Fibroblast of skin of left biceps (primary cell): ENCODE data around the gene AMN1.
"Not testable (repeated sequence)": the region's sequence is repeated elsewhere in the genome, so short reads cannot be mapped to it uniquely, and the experiment has no call there.

Experiments
- DNase-seq, 2 experiments: peaks; one replicate each; pipeline ENCODE4 v3.0.0-alpha.2; 2013; ENCODE audit warnings: low read depth in 2 of 2

The AMN1 gene

GRCh38 chr12:31685801-31686200 lies 43.0 kb downstream of the AMN1 start:
- DNase-seq = no peak

GRCh38 chr12:31682136-31682962 lies 46.5 kb downstream of the AMN1 start:
- DNase-seq = peak; percentile 36 to 42

GRCh38 chr12:31672521-31672920 lies 56.3 kb downstream of the AMN1 start:
- DNase-seq = no peak

GRCh38 chr12:31669582-31669981 lies 59.2 kb downstream of the AMN1 start:
- not testable (repeated sequence) for DNase-seq

- no peak for DNase-seq
Measured at GRCh38 chr12:31669020-31669419, 59.8 kb downstream of the AMN1 start.

- DNase-seq = no peak
Measured at GRCh38 chr12:31664038-31664437, 64.8 kb downstream of the AMN1 start.

GRCh38 chr12:31663576-31663975 lies 65.2 kb downstream of the AMN1 start:
- DNase-seq = no peak

GRCh38 chr12:31662176-31662849 lies 66.5 kb downstream of the AMN1 start:
- DNase-seq = no peak

GRCh38 chr12:31659087-31659942 lies 69.5 kb downstream of the AMN1 start, which contains the start of gene ETFBKMT:
ETFBKMT (plus strand) TSS chr12:31659688; CDS start chr12:31661954, 2,266 bp downstream.
- peak; percentile 38 to 41 for DNase-seq

- no peak for DNase-seq
Measured at GRCh38 chr12:31658471-31659086, 70.2 kb downstream of the AMN1 start.

- no peak for DNase-seq
Measured at GRCh38 chr12:31655792-31656191, 73.0 kb downstream of the AMN1 start.

GRCh38 chr12:31655208-31655607 lies 73.6 kb downstream of the AMN1 start:
- DNase-seq = no peak

GRCh38 chr12:31651893-31652521 lies 76.8 kb downstream of the AMN1 start:
- DNase-seq = no peak

- no peak for DNase-seq
Measured at GRCh38 chr12:31650918-31651317, 77.9 kb downstream of the AMN1 start.

GRCh38 chr12:31647086-31647491 lies 81.7 kb downstream of the AMN1 start:
- DNase-seq = no peak

GRCh38 chr12:31645924-31646323 lies 82.9 kb downstream of the AMN1 start:
- no peak for DNase-seq

- DNase-seq = no peak
Measured at GRCh38 chr12:31644536-31644935, 84.3 kb downstream of the AMN1 start.

- DNase-seq = no peak
Measured at GRCh38 chr12:31641509-31642090, 87.2 kb downstream of the AMN1 start.

GRCh38 chr12:31634620-31635019 lies 94.2 kb downstream of the AMN1 start:
- DNase-seq = no peak

GRCh38 chr12:31633464-31633863 lies 95.4 kb downstream of the AMN1 start:
- no peak for DNase-seq

- no peak for DNase-seq
Measured at GRCh38 chr12:31631809-31632208, 97.0 kb downstream of the AMN1 start.
